Ovary (tissue), 3 donors: ENCODE results near the gene C3orf20.

Source experiments
- CTCF ChIP-seq, 3 donors: fragments of 450-650 bp in 2 of 3; fragments of 200-600 bp in 1 of 3; IDR thresholded peaks; one replicate each; pipeline versions ENCODE4 v1.5.1 to v1.8.0; 2016 to 2022; ENCODE audit warnings: antibody characterized with exemption in 3 of 3, mild to moderate bottlenecking in 1 of 3
- EP300 ChIP-seq: sonication (generic); formaldehyde crosslinking; IDR thresholded peaks from one replicate; pipeline ENCODE4 v1.6.1; 2017; ENCODE audit warnings: antibody characterized with exemption
- POLR2A ChIP-seq: fragments of 450-650 bp; IDR thresholded peaks from one replicate; pipeline ENCODE4 v1.6.1; 2017; ENCODE audit warnings: antibody characterized with exemption, mild to moderate bottlenecking, moderate library complexity
- donor health status: DM: no; HTN: no; CAD: no.

GRCh38 chr3:14684447-14684846, 9.5 kb downstream of the C3orf20 start:
- TF ChIP-seq CTCF (IDR thresholded peaks at IDR 0.05) = no peak
- no peak for TF ChIP-seq EP300
- no peak for TF ChIP-seq POLR2A
